H1 (cell line): ENCODE results near the gene UFSP1. TPM values are rescaled to one million over a fixed set of nuclear protein-coding genes. Genes with fewer than 3 reads are reported as not detected.
"Not testable (repeated sequence)": the region's sequence is repeated elsewhere in the genome, so short reads cannot be mapped to it uniquely, and the experiment has no call there.

Experiments used
- CTCF ChIA-PET: fragments of 300-600 bp; sonication (Branson Sonifier 250); formaldehyde crosslinking; loops from one replicate; lab custom pipeline; 2021; ENCODE audit not compliant: partially characterized antibody; lab: Charles Lee
- POLR2A ChIA-PET: fragments of 300-600 bp; sonication (Branson Sonifier 250); formaldehyde crosslinking; loops from one replicate; lab custom pipeline; 2021; ENCODE audit warnings: inconsistent platforms; ENCODE audit not compliant: partially characterized antibody; lab: Charles Lee
- DNase-seq, 2 experiments: peaks; one replicate each; pipeline versions ENCODE4 v3.0.0 to v3.0.0-alpha.2; 2010 to 2022; ENCODE audit warnings: low spot score in 2 of 2, low read depth in 1 of 2, mixed read lengths in 1 of 2
- FAIRE-seq: peaks from 2 replicates; lab custom pipeline; 2011; peaks lifted over from hg19 to GRCh38; lab: Jason Lieb, UNC
- H2AFZ ChIP-seq: 2 replicates; pipeline ENCODE4 v1.8.1; 2012; ENCODE audit warnings: low read length, inconsistent platforms
- H2AK5ac ChIP-seq: 2 replicates; pipeline ENCODE4 v1.6.1; 2013; ENCODE audit warnings: low read depth, low read length
- H2BK120ac ChIP-seq: replicated peaks from 2 replicates; pipeline ENCODE3; 2013; ENCODE audit warnings: low read depth, low read length, inconsistent platforms
- H2BK12ac ChIP-seq: 2 replicates; pipeline ENCODE4 v1.6.1; 2013; ENCODE audit warnings: low read depth, low read length
- H2BK15ac ChIP-seq: 2 replicates; pipeline ENCODE4 v1.6.1; 2013; ENCODE audit warnings: low read length
- H2BK20ac ChIP-seq: 2 replicates; pipeline ENCODE4 v1.6.1; 2013; ENCODE audit warnings: low read length
- H2BK5ac ChIP-seq: 2 replicates; pipeline ENCODE4 v1.6.1; 2013; ENCODE audit warnings: low read depth, low read length
- H3K14ac ChIP-seq: 2 replicates; pipeline ENCODE4 v1.6.1; 2013; ENCODE audit warnings: inconsistent platforms; ENCODE audit not compliant: insufficient read length
- H3K18ac ChIP-seq: 2 replicates; pipeline ENCODE4 v1.6.1; 2013; ENCODE audit warnings: low read length; ENCODE audit errors: extremely low read depth
- H3K23ac ChIP-seq: 2 replicates; pipeline ENCODE4 v1.6.1; 2013; ENCODE audit warnings: inconsistent platforms; ENCODE audit not compliant: insufficient read length
- H3K23me2 ChIP-seq: 2 replicates; pipeline ENCODE4 v1.6.1; 2013; ENCODE audit warnings: low read depth, low read length
- H3K27ac ChIP-seq: 2 replicates; pipeline ENCODE4 v1.6.1; 2011; ENCODE audit warnings: low read depth, low read length, inconsistent platforms
- H3K27me3 ChIP-seq, 4 experiments: replicated peaks in 1 of 4; 1 replicate in 1 of 4; 2 replicates in 3 of 4; pipeline versions ENCODE4 v1.6.1 to v1.8.1; 2011 to 2013; ENCODE audit warnings: low read length in 3 of 4, mild to moderate bottlenecking in 3 of 4, inconsistent platforms in 2 of 4, mixed read lengths in 2 of 4, moderate library complexity in 1 of 4; ENCODE audit not compliant: control insufficient read depth in 3 of 4, insufficient read depth in 3 of 4; ENCODE audit errors: extremely low read depth in 1 of 4
- H3K36me3 ChIP-seq, 4 experiments: 2 replicates each; pipeline versions ENCODE4 v1.6.1 to v1.8.1; 2011 to 2013; ENCODE audit warnings: mild to moderate bottlenecking in 4 of 4, low read length in 3 of 4, moderate library complexity in 2 of 4, control low read depth in 1 of 4, inconsistent platforms in 1 of 4; ENCODE audit not compliant: insufficient read depth in 4 of 4, control insufficient read depth in 2 of 4
- H3K4ac ChIP-seq: replicated peaks from 2 replicates; pipeline ENCODE3; 2013; ENCODE audit warnings: low read length, low read depth, mixed read lengths, inconsistent platforms; ENCODE audit not compliant: insufficient read length
- H3K4me1 ChIP-seq, 4 experiments: replicated peaks in 1 of 4; 1 replicate in 1 of 4; 2 replicates in 3 of 4; pipeline versions ENCODE4 v1.6.1 to v1.8.1; 2011 to 2013; ENCODE audit warnings: low read length in 3 of 4, inconsistent platforms in 2 of 4, mixed read lengths in 1 of 4; ENCODE audit not compliant: insufficient read depth in 4 of 4, control insufficient read depth in 3 of 4
- H3K4me2 ChIP-seq, 2 experiments: 2 replicates each; pipeline versions ENCODE4 v1.6.1 to v1.8.1; 2011 to 2013; ENCODE audit warnings: low read depth in 2 of 2, low read length in 2 of 2, control low read depth in 1 of 2, inconsistent platforms in 1 of 2, mild to moderate bottlenecking in 1 of 2; ENCODE audit not compliant: insufficient read depth in 1 of 2
- H3K4me3 ChIP-seq, 4 experiments: fragments of 200-600, 300-600 bp in 1 of 4; sonication (generic), shearing (Covaris generic), sonication (Bioruptor Twin) in 1 of 4; 2 replicates each; pipeline versions ENCODE4 v1.5.1 to v1.8.1; 2011 to 2016; ENCODE audit warnings: low read length in 4 of 4, low read depth in 3 of 4, control low read depth in 2 of 4, inconsistent platforms in 2 of 4, mild to moderate bottlenecking in 2 of 4, mixed read lengths in 1 of 4, moderate library complexity in 1 of 4; ENCODE audit not compliant: insufficient read depth in 2 of 4; ENCODE audit errors: extremely low read depth in 1 of 4
- H3K56ac ChIP-seq: replicated peaks from 2 replicates; pipeline ENCODE3; 2013; ENCODE audit warnings: low read depth, mild to moderate bottlenecking, mixed read lengths, low read length, inconsistent platforms; ENCODE audit not compliant: insufficient read length
- H3K79me1 ChIP-seq: 2 replicates; pipeline ENCODE4 v1.6.1; 2013; ENCODE audit warnings: low read depth, low read length, control low read depth
- H3K79me2 ChIP-seq, 2 experiments: 2 replicates each; pipeline versions ENCODE4 v1.6.1 to v1.8.1; 2012 to 2013; ENCODE audit warnings: low read length in 2 of 2, mild to moderate bottlenecking in 2 of 2, inconsistent platforms in 1 of 2; ENCODE audit not compliant: insufficient read depth in 2 of 2, control insufficient read depth in 1 of 2
- H3K9ac ChIP-seq, 4 experiments: replicated peaks in 1 of 4; 1 replicate in 1 of 4; 2 replicates in 3 of 4; pipeline versions ENCODE4 v1.6.1 to v1.8.1; 2011 to 2013; ENCODE audit warnings: low read depth in 3 of 4, low read length in 3 of 4, control low read depth in 2 of 4, mild to moderate bottlenecking in 2 of 4, moderate library complexity in 2 of 4, inconsistent platforms in 1 of 4; ENCODE audit errors: extremely low read depth in 1 of 4
- H3K9me3 ChIP-seq, 2 experiments: 2 replicates each; pipeline versions ENCODE4 v1.6.1 to v1.8.1; 2012 to 2013; ENCODE audit warnings: mild to moderate bottlenecking in 2 of 2, moderate library complexity in 2 of 2, control low read depth in 1 of 2, inconsistent platforms in 1 of 2, low read depth in 1 of 2, low read length in 1 of 2, mixed read lengths in 1 of 2; ENCODE audit not compliant: insufficient read depth in 2 of 2
- H4K20me1 ChIP-seq, 2 experiments: replicated peaks in 1 of 2; 2 replicates each; pipeline versions ENCODE3 to v1.8.1; 2011 to 2013; ENCODE audit warnings: inconsistent platforms in 2 of 2, low read length in 2 of 2, mild to moderate bottlenecking in 1 of 2; ENCODE audit not compliant: insufficient read depth in 2 of 2, control insufficient read depth in 1 of 2
- H4K5ac ChIP-seq: 2 replicates; pipeline ENCODE4 v1.6.1; 2013; ENCODE audit warnings: low read length, low read depth, mixed read lengths, inconsistent platforms; ENCODE audit not compliant: insufficient read length
- H4K8ac ChIP-seq: 2 replicates; pipeline ENCODE4 v1.8.0; 2013; ENCODE audit warnings: mild to moderate bottlenecking, moderate library complexity, low read length, inconsistent platforms; ENCODE audit not compliant: insufficient read depth; ENCODE audit errors: extremely low read depth
- H4K91ac ChIP-seq: replicated peaks from 2 replicates; pipeline ENCODE3; 2013; ENCODE audit warnings: low read length, mixed read lengths, inconsistent platforms; ENCODE audit not compliant: insufficient read length
- WGBS, 2 experiments: shearing (Covaris generic) in 1 of 2; methylation state at CpG; one replicate each; pipeline versions ENCODE4 v1.1.6 to v1.1.7; 2013 to 2015; ENCODE audit warnings: low lambda C conversion rate in 2 of 2, mixed read lengths in 2 of 2, inconsistent platforms in 1 of 2, low coverage in 1 of 2, missing lambda C conversion rate in 1 of 2; ENCODE audit not compliant: insufficient replicate concordance in 2 of 2, insufficient coverage in 1 of 2, insufficient read length in 1 of 2; ENCODE audit errors: extremely low coverage in 1 of 2, missing lambda C conversion rate in 1 of 2; 5-methylcytosine and 5-hydroxymethylcytosine counted together
- polyA plus RNA-seq, 7 experiments: library from polyadenylated mRNA; depleted of rRNA in 3 of 7; stranded (reverse) in 5 of 7; unstranded in 2 of 7; fragments of >200 nt in 5 of 7; fragments of 200-250 nt in 2 of 7; gene quantifications; 1 replicate in 5 of 7; 2 replicates in 1 of 7; 4 replicates in 1 of 7; pipeline versions ENCODE4 v1.2.1 to v1.2.3, GENCODE V29; 2011 to 2013; ENCODE audit warnings: missing spikeins in 2 of 7, mixed read lengths in 2 of 7
- total RNA-seq: library from RNA; stranded (reverse); fragmentation: NEBNext Ultra II Directional; extraction: Animal tissue kit (Norgen Biotek cat#: 25700); gene quantifications from 2 replicates; pipeline ENCODE4 v1.2.1, GENCODE V29; 2021

UFSP1 gene
- total and polyA plus RNA-seq, 2 of the 8 experiments (the other 6 are each of a cell fraction or from before 2014, with no cell fraction given) = 1.6 to 4.3 TPM

DNA sequence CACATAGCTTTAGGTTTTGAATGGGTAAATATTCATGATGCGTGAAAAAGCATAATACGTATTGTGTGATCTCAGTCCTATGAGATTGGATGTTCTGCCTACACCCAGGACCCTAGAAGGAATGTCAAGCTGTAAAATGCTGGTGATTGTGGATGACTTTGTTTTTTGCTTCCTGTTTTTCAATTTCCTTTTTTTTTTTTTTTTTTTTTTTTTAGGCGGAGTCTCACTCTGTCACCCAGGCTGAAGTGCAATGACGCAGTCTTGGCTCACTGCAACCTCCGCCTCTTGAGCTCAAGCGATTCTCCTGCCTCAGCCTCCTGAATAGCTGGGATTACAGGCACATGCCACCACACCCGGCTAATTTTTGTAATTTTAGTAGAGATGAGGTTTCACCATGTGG is 20.9 kb upstream of the UFSP1 start:
- H2AFZ ChIP-seq, H4K8ac ChIP-seq, H2BK12ac ChIP-seq, H2BK5ac ChIP-seq, H3K4me1 ChIP-seq, H3K18ac ChIP-seq, H4K5ac ChIP-seq, H2BK120ac ChIP-seq, H3K27ac ChIP-seq, H3K9me3 ChIP-seq, H2BK15ac ChIP-seq, H3K79me1 ChIP-seq, H3K36me3 ChIP-seq, H3K27me3 ChIP-seq, H2AK5ac ChIP-seq, H4K91ac ChIP-seq, H3K4me3 ChIP-seq, H3K9ac ChIP-seq, H3K4me2 ChIP-seq, FAIRE-seq, H3K56ac ChIP-seq, H3K23me2 ChIP-seq, POLR2A ChIA-PET, H4K20me1 ChIP-seq, DNase-seq, H3K14ac ChIP-seq, H3K4ac ChIP-seq, H3K79me2 ChIP-seq, H3K23ac ChIP-seq, H2BK20ac ChIP-seq: not testable (repeated sequence)
- WGBS, 2 experiments = 91% methylated on average over 6 of the region's 7 CpGs; no CpG with 5 or more reads in 1 of the 2 experiments
- CTCF ChIA-PET = interaction anchor here (1.3 to 1.4 kb wide), 3 partner anchors 10 to 166 kb away, joined by 5 read pairs; no protein-coding TSS in a partner anchor
